Measurements from ENCODE around the gene COL3A1.

DNA sequence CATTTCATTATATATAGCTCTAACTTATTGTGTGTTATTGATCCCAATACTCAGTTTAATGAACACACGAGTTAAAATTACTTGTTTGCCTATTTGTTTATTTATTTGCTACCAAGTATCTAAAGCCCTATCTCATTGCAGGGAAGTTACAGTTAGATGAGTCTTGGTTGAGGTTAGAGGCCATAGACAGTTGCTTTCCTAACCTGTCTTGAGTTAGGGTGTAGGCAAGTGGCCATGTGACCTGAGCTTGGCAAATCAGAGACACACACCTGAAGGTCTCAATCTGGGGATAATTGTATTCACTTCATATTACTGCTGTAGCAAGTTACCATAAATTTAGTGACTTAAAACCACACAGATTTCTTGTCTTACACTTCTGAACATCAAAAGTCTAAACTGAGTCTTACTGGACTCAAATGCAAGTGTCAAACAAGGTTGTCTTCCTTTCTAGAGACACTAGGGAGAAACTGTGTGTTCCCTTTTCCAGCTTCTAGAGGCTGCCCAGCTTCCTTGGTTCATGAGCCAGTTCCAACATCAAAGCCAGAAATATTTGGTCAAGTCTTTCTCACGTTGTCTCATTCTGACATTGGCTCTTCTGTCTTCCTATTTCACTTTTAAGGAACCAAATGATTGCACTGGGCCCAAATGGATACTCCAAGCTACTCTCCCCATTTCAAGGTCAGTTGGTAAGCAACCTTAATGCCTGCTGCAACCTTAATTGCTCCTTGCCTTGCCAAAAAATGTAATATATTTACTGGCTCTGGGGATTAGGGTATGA lies 39.7 kb downstream of the COL3A1 start:
- no peak for TF ChIP-seq POLR2A (IDR thresholded peaks at IDR 0.05; ENCODE audit: low read length)
- TF ChIP-seq GATA1 (IDR thresholded peaks at IDR 0.05; ENCODE audit: low read depth, low read length): no peak
